Endothelial cell of umbilical vein (primary cell): Measurements from ENCODE around the gene SEMA7A. TPM values are rescaled to one million over a fixed set of nuclear protein-coding genes. Genes with fewer than 3 reads are reported as not detected.

ENCODE experiments used
- BruUV-seq: library from RNA; stranded (reverse); fragments of 400-500 nt; replicated peaks from 2 replicates; lab custom pipeline; 2021; lab: Mats Ljungman, UMichigan
- CTCF ChIA-PET: fragments of 300-600, 350-600 bp; sonication (Branson Sonifier 250); formaldehyde crosslinking; loops from one replicate; lab custom pipeline; 2021; ENCODE audit warnings: antibody characterized with exemption, inconsistent platforms; lab: Charles Lee
- POLR2A ChIA-PET: fragments of 300-600, 350-600 bp; sonication (Branson Sonifier 250); formaldehyde crosslinking; loops from one replicate; lab custom pipeline; 2021; ENCODE audit warnings: antibody characterized with exemption, inconsistent platforms; lab: Charles Lee
- DNase-seq: peaks from one replicate; pipeline ENCODE4 v3.0.0-alpha.2; 2011; ENCODE audit warnings: low read depth, low spot score
- FAIRE-seq: peaks from 2 replicates; lab custom pipeline; 2011; peaks lifted over from hg19 to GRCh38; lab: Jason Lieb, UNC
- H2AFZ ChIP-seq: 2 replicates; pipeline ENCODE4 v1.6.0; 2012; ENCODE audit warnings: low read depth, low read length, control low read depth, inconsistent platforms
- H3K27ac ChIP-seq: 2 replicates; pipeline ENCODE4 v1.5.1; 2011; ENCODE audit warnings: low read depth, mild to moderate bottlenecking, control low read depth, low read length, moderate library complexity; ENCODE audit not compliant: insufficient read depth
- H3K27me3 ChIP-seq, 2 experiments: 2 replicates each; pipeline versions ENCODE4 v1.6.0 to v1.6.1; 2011; ENCODE audit warnings: low read length in 2 of 2, mixed read lengths in 1 of 2; ENCODE audit not compliant: control insufficient read depth in 2 of 2, insufficient read depth in 2 of 2
- H3K36me3 ChIP-seq, 2 experiments: 2 replicates in 1 of 2; 3 replicates in 1 of 2; pipeline ENCODE4 v1.5.1; 2011; ENCODE audit warnings: low read length in 2 of 2, mild to moderate bottlenecking in 1 of 2, moderate library complexity in 1 of 2; ENCODE audit not compliant: control insufficient read depth in 2 of 2, insufficient read depth in 2 of 2; ENCODE audit errors: extremely low read depth in 1 of 2
- H3K4me1 ChIP-seq: 3 replicates; pipeline ENCODE4 v1.5.1; 2011; ENCODE audit warnings: mild to moderate bottlenecking, low read length; ENCODE audit not compliant: control insufficient read depth, insufficient read depth; ENCODE audit errors: extremely low read depth
- H3K4me2 ChIP-seq: 2 replicates; pipeline ENCODE4 v1.6.1; 2011; ENCODE audit warnings: low read length, control low read depth, mixed read lengths; ENCODE audit not compliant: insufficient read depth
- H3K4me3 ChIP-seq, 3 experiments: fragments of 200-600 bp in 1 of 3; sonication (generic), shearing (Covaris generic) in 1 of 3; replicated peaks in 1 of 3; 2 replicates each; pipeline ENCODE4 v1.5.1; 2011 to 2016; ENCODE audit warnings: control low read depth in 3 of 3, low read length in 3 of 3, mild to moderate bottlenecking in 2 of 3, inconsistent platforms in 1 of 3, low read depth in 1 of 3, moderate library complexity in 1 of 3; ENCODE audit not compliant: insufficient read depth in 1 of 3
- H3K79me2 ChIP-seq: 2 replicates; pipeline ENCODE4 v1.6.0; 2012; ENCODE audit warnings: low read length, inconsistent platforms; ENCODE audit not compliant: control insufficient read depth, insufficient read depth
- H3K9ac ChIP-seq: replicated peaks from 2 replicates; pipeline ENCODE3; 2011; ENCODE audit warnings: low read length, control low read depth; ENCODE audit not compliant: insufficient read depth; ENCODE audit errors: extremely low read depth
- H3K9me1 ChIP-seq: replicated peaks from 3 replicates; pipeline ENCODE4 v1.6.0; 2011; ENCODE audit warnings: mild to moderate bottlenecking, low read length; ENCODE audit not compliant: control insufficient read depth, insufficient read depth; ENCODE audit errors: extremely low read depth
- H3K9me3 ChIP-seq: replicated peaks from 2 replicates; pipeline ENCODE4 v1.5.1; 2012; ENCODE audit warnings: low read length, inconsistent platforms; ENCODE audit not compliant: control insufficient read depth, insufficient read depth
- H4K20me1 ChIP-seq: replicated peaks from 2 replicates; pipeline ENCODE3; 2011; ENCODE audit warnings: mild to moderate bottlenecking, low read length; ENCODE audit not compliant: control insufficient read depth, insufficient read depth; ENCODE audit errors: extremely low read depth
- CTCF ChIP-seq, 2 donors: IDR thresholded peaks; 1 replicate in 1 of 2; 2 replicates in 1 of 2; pipeline ENCODE4 v1.5.1; 2011; ENCODE audit warnings: low read length in 2 of 2, mild to moderate bottlenecking in 2 of 2, moderate library complexity in 2 of 2, control low read depth in 1 of 2, inconsistent platforms in 1 of 2, low read depth in 1 of 2; ENCODE audit not compliant: insufficient read depth in 1 of 2; ENCODE audit errors: extremely low read depth in 1 of 2
- EZH2 ChIP-seq: IDR thresholded peaks from 2 replicates; pipeline ENCODE4 v1.6.1; 2012; ENCODE audit warnings: borderline replicate concordance, low read depth, mild to moderate bottlenecking, moderate library complexity, low read length, inconsistent platforms; ENCODE audit not compliant: severe bottlenecking
- FOS ChIP-seq: IDR thresholded peaks from 2 replicates; pipeline ENCODE4 v1.6.1; 2011; ENCODE audit warnings: mild to moderate bottlenecking, low read length, moderate library complexity, borderline replicate concordance; ENCODE audit not compliant: insufficient read depth
- GATA2 ChIP-seq: IDR thresholded peaks from 2 replicates; pipeline ENCODE4 v1.7.0; 2011; ENCODE audit warnings: low read depth, mild to moderate bottlenecking, moderate library complexity, mixed read lengths, low read length; ENCODE audit not compliant: insufficient read length, insufficient read depth
- JUN ChIP-seq: IDR thresholded peaks from 2 replicates; pipeline ENCODE4 v1.6.1; 2011; ENCODE audit warnings: borderline replicate concordance, low read depth; ENCODE audit not compliant: insufficient read length, insufficient read depth
- MAX ChIP-seq: IDR thresholded peaks from 2 replicates; pipeline ENCODE4 v1.6.1; 2011; ENCODE audit not compliant: insufficient read depth, insufficient read length
- MYC ChIP-seq: IDR thresholded peaks from one replicate; pipeline ENCODE4 v1.6.1; 2011; ENCODE audit warnings: mild to moderate bottlenecking, low read depth, low read length
- POLR2AphosphoS5 ChIP-seq: IDR thresholded peaks from 2 replicates; pipeline ENCODE4 v1.6.1; 2012; ENCODE audit warnings: low read depth, mild to moderate bottlenecking, control low read depth, low read length, moderate library complexity; ENCODE audit not compliant: insufficient read depth
- dilution Hi-C: fragments of 300-500 bp; cut with MboI; formaldehyde crosslinking; loops from one replicate; pipeline ENCODE4 v1.15.0; 2019; ENCODE audit warnings: low sequenced_read_pairs; ENCODE audit not compliant: extremely low pct_ligation_motif_present
- intact Hi-C: fragments of 100-400 bp; cut with micrococcal nuclease; formaldehyde crosslinking; loops from one replicate; pipeline ENCODE4 v1.10.0; 2022
- polyA plus RNA-seq, 4 experiments: library from polyadenylated mRNA; depleted of rRNA in 3 of 4; stranded (reverse) in 3 of 4; unstranded in 1 of 4; fragments of >200 nt; gene quantifications; 2 replicates each; pipeline versions ENCODE4 v1.2.1 to v1.2.3, GENCODE V29; 2011 to 2012; ENCODE audit warnings: missing spikeins in 1 of 4
- total RNA-seq: library from RNA; stranded (reverse); gene quantifications from 2 replicates; pipeline ENCODE4 v1.2.3, GENCODE V29; 2021

The SEMA7A gene
- total and polyA plus RNA-seq, 2 donors (not counting 3 experiments of a cell fraction or from before 2014, with no cell fraction given): 1.7 to 2.0 TPM

GRCh38 chr15:74373056-74373650 lies 60.6 kb downstream of the SEMA7A start:
- ChIA-PET CTCF (interaction anchor here (0.6 to 7.9 kb wide), 10 partner anchors 9 to 577 kb away, joined by 3 to 60 read pairs (median 6); no protein-coding TSS in a partner anchor), POLR2A (interaction anchor here (0.6 kb wide), 1 partner anchor 57 kb away, joined by 3 read pairs; no protein-coding TSS in a partner anchor)
- no peaks in the 10 kb centered on the region for H3K9me1 ChIP-seq
- H3K4me2 ChIP-seq: no peak overlapping the region
- no peak for TF ChIP-seq FOS
- no peak for TF ChIP-seq EZH2
- TF ChIP-seq POLR2AphosphoS5: no peak
- TF ChIP-seq GATA2: no peak
- no peak for TF ChIP-seq JUN
- TF ChIP-seq CTCF (IDR thresholded peaks at IDR 0.05; ENCODE audit: extremely low read depth in 1 of 2, insufficient read depth in 1 of 2, low read depth in 1 of 2, low read length in 2 of 2): no peak
- no peak for TF ChIP-seq MYC
- TF ChIP-seq MAX: no peak
- intact Hi-C loops (loop anchor here (1.0 kb wide), 2 partner anchors 9 to 259 kb away; no protein-coding TSS in a partner anchor), dilution Hi-C loops (no loop called here)
- no peak for DNase-seq
- no peaks in the 10 kb centered on the region for H3K9me3 ChIP-seq
- H3K36me3 ChIP-seq: no peaks in the 10 kb centered on the region
- H3K4me1 ChIP-seq: peaks cover 11% of the 10 kb centered on the region
- H2AFZ ChIP-seq: no peak overlapping the region
- no peaks in the 10 kb centered on the region for H4K20me1 ChIP-seq
- no peaks in the 10 kb centered on the region for H3K79me2 ChIP-seq
- peaks cover 14 to 25% of the 10 kb centered on the region in 2 experiments for H3K27me3 ChIP-seq
- FAIRE-seq: no peak
- H3K9ac ChIP-seq: no peak overlapping the region
- no peak overlapping the region for H3K27ac ChIP-seq
- H3K4me3 ChIP-seq: no peak overlapping the region
- no TSS peak for BruUV-seq
